Caki2 (cell line): ENCODE data around the gene PTCH2. TPM values are rescaled to one million over a fixed set of nuclear protein-coding genes. Genes with fewer than 3 reads are reported as not detected.
"Not testable (repeated sequence)": the region's sequence is repeated elsewhere in the genome, so short reads cannot be mapped to it uniquely, and the experiment has no call there.

Experiments
- DNase-seq: peaks from one replicate; pipeline ENCODE4 v3.0.0-alpha.2; 2015; ENCODE audit warnings: low read depth
- in situ Hi-C: cut with HindIII; loops from 2 replicates; pipeline ENCODE4 v1.10.0; 2016; ENCODE audit warnings: low sequenced_read_pairs, low pct_unique_long_range_greater_than_20kb, mixed read lengths
- total RNA-seq: library from RNA; depleted of rRNA; stranded (reverse); fragments of >200 nt; shearing (Covaris generic); gene quantifications from 2 replicates; pipeline ENCODE4 v1.2.3, GENCODE V29; 2014; ENCODE audit warnings: low replicate concordance

The PTCH2 gene
- total RNA-seq, 1 experiment from 2014 or later = not detected

GRCh38 chr1:44824392-44824791 is 18.7 kb downstream of the PTCH2 start:
- DNase-seq, in situ Hi-C loops: not testable (repeated sequence)

- DNase-seq = no peak
- in situ Hi-C loops = no loop called here
These were observed 20.0 kb downstream of the PTCH2 start for GRCh38 chr1:44822981-44823451.

GRCh38 chr1:44822131-44822701 is 20.8 kb downstream of the PTCH2 start:
- DNase-seq = no peak
- in situ Hi-C loops = no loop called here

GRCh38 chr1:44821240-44821715 is 21.8 kb downstream of the PTCH2 start:
- in situ Hi-C loops = no loop called here
- DNase-seq = no peak

- in situ Hi-C loops = no loop called here
These were observed 22.5 kb downstream of the PTCH2 start for GRCh38 chr1:44820328-44821239.

GRCh38 chr1:44819608-44820327 is 23.3 kb downstream of the PTCH2 start:
- DNase-seq = peak; percentile 95
- in situ Hi-C loops = no loop called here

More at GRCh38 chr1:44820328-44821239, 22.5 kb downstream of the PTCH2 start:
- no peak for DNase-seq

GRCh38 chr1:44819196-44819607 is 23.9 kb downstream of the PTCH2 start:
- in situ Hi-C loops = no loop called here
- no peak for DNase-seq

- in situ Hi-C loops = no loop called here
These were observed 25.1 kb downstream of the PTCH2 start for GRCh38 chr1:44817771-44818495.

GRCh38 chr1:44817307-44817706 is 25.7 kb downstream of the PTCH2 start:
- in situ Hi-C loops = no loop called here
- DNase-seq = no peak

More at GRCh38 chr1:44817771-44818495, 25.1 kb downstream of the PTCH2 start:
- DNase-seq = no peak

GRCh38 chr1:44815926-44816325 is 27.1 kb downstream of the PTCH2 start:
- in situ Hi-C loops, DNase-seq: not testable (repeated sequence)

GRCh38 chr1:44812822-44813543 is 30.1 kb downstream of the PTCH2 start:
- in situ Hi-C loops = no loop called here

GRCh38 chr1:44811234-44811633 is 31.8 kb downstream of the PTCH2 start:
- in situ Hi-C loops = no loop called here
- DNase-seq = no peak

More at GRCh38 chr1:44812822-44813543, 30.1 kb downstream of the PTCH2 start:
- DNase-seq = no peak

- in situ Hi-C loops, DNase-seq: not testable (repeated sequence)
These were observed 32.3 kb downstream of the PTCH2 start for GRCh38 chr1:44810762-44811105.

- in situ Hi-C loops = no loop called here
- DNase-seq = no peak
These were observed 32.8 kb downstream of the PTCH2 start for GRCh38 chr1:44810101-44810761.

GRCh38 chr1:44808938-44809917 is 33.8 kb downstream of the PTCH2 start:
- in situ Hi-C loops = no loop called here
- peak; percentile 43 for DNase-seq
